H1 (cell line): ENCODE data around the gene CRB2. TPM values are rescaled to one million over a fixed set of nuclear protein-coding genes. Genes with fewer than 3 reads are reported as not detected.

Experiments
- BCL11A ChIP-seq, 2 experiments: IDR thresholded peaks; one replicate each; pipeline ENCODE4 v1.6.1; 2011; ENCODE audit warnings: low read depth in 2 of 2, low read length in 2 of 2, mild to moderate bottlenecking in 2 of 2
- HDAC6 ChIP-seq: IDR thresholded peaks from one replicate; pipeline ENCODE4 v1.7.1; 2012; ENCODE audit warnings: low read depth, mild to moderate bottlenecking, inconsistent platforms, low read length, moderate library complexity
- NRF1 ChIP-seq: IDR thresholded peaks from 2 replicates; pipeline ENCODE4 v1.6.1; 2011; ENCODE audit warnings: mild to moderate bottlenecking, low read depth, low read length, improper control_type of control experiment
- POU5F1 ChIP-seq: IDR thresholded peaks from 2 replicates; pipeline ENCODE4 v1.6.1; 2011; ENCODE audit warnings: low read depth, mild to moderate bottlenecking, low read length, moderate library complexity
- YY1 ChIP-seq: IDR thresholded peaks from 2 replicates; pipeline ENCODE4 v1.6.1; 2011; ENCODE audit warnings: low read depth, mild to moderate bottlenecking, low read length
- polyA plus RNA-seq, 7 experiments: library from polyadenylated mRNA; depleted of rRNA in 3 of 7; stranded (reverse) in 5 of 7; unstranded in 2 of 7; fragments of >200 nt in 5 of 7; fragments of 200-250 nt in 2 of 7; gene quantifications; 1 replicate in 5 of 7; 2 replicates in 1 of 7; 4 replicates in 1 of 7; pipeline versions ENCODE4 v1.2.1 to v1.2.3, GENCODE V29; 2011 to 2013; ENCODE audit warnings: missing spikeins in 2 of 7, mixed read lengths in 2 of 7
- total RNA-seq: library from RNA; stranded (reverse); fragmentation: NEBNext Ultra II Directional; extraction: Animal tissue kit (Norgen Biotek cat#: 25700); gene quantifications from 2 replicates; pipeline ENCODE4 v1.2.1, GENCODE V29; 2021
- TF ChIP-seq, protein P1 (sequence below): IDR thresholded peaks from 2 replicates; pipeline ENCODE4 v1.6.1; 2011; ENCODE audit warnings: low read depth, mild to moderate bottlenecking, low read length; ENCODE audit not compliant: insufficient read depth

Gene CRB2
- total and polyA plus RNA-seq, 2 of the 8 experiments (the other 6 are each of a cell fraction or from before 2014, with no cell fraction given): 4.0 to 8.4 TPM

- no peak for TF ChIP-seq POU5F1
- TF ChIP-seq NRF1: no peak
- no peak for TF ChIP-seq BCL11A (IDR thresholded peaks at IDR 0.05; ENCODE audit: low read depth in 2 of 2, low read length in 2 of 2)
- TF ChIP-seq YY1: no peak
- TF ChIP-seq, protein P1, sequence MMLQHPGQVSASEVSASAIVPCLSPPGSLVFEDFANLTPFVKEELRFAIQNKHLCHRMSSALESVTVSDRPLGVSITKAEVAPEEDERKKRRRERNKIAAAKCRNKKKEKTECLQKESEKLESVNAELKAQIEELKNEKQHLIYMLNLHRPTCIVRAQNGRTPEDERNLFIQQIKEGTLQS: no peak
- no peak for TF ChIP-seq HDAC6
Measured at GRCh38 chr9:123361086-123361730, 5.2 kb downstream of the CRB2 start (continued).
